Activated CD4-positive, alpha-beta T cell treated with anti-CD3 and anti-CD28 coated beads, Interleukin-2, Interleukin-6, amounts not matched to agents 100 ng/mL and 50 ng/mL, durations not matched to agents 16 hours and 8 hours (primary cell): ENCODE results near the gene DGAT2L6.

Experiments used
- DNase-seq: peaks from one replicate; pipeline ENCODE4 v3.0.0-alpha.2; 2020

The DGAT2L6 gene, protein sequence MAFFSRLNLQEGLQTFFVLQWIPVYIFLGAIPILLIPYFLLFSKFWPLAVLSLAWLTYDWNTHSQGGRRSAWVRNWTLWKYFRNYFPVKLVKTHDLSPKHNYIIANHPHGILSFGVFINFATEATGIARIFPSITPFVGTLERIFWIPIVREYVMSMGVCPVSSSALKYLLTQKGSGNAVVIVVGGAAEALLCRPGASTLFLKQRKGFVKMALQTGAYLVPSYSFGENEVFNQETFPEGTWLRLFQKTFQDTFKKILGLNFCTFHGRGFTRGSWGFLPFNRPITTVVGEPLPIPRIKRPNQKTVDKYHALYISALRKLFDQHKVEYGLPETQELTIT

DNA sequence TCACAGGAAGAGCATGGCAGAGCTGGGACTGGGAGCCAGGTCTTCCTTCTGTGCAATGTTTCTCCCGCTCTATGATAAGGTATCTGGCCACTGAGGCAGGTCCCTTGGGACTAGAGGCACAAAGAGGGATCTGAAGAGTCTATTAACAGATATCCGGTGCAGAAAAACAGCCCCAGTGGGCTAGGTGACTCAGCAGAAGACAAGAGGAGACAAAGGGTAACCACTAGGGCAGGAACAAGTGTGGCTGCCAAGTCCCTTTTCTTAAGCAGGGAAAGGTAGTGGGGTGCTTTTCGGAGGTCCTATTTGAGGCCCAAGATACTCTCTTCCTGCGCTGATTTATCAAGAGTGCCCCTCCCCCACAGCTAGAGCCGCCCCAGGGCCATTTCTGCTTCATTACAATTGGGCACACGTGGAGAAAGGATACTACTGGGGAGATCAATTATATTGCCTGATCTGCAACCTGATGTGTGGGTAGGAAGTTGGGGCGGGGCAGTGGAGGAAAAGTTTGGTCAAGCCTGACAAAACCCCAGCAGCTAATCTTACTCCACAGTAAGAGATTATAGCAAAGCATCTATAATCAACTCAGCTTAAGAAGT lies at the start of gene DGAT2L6:
DGAT2L6 (plus strand) TSS at position 546 of the 596 bp plus-strand sequence. CDS start 100 bp downstream, outside the sequence.
- peak; percentile 8 for DNase-seq

DNA sequence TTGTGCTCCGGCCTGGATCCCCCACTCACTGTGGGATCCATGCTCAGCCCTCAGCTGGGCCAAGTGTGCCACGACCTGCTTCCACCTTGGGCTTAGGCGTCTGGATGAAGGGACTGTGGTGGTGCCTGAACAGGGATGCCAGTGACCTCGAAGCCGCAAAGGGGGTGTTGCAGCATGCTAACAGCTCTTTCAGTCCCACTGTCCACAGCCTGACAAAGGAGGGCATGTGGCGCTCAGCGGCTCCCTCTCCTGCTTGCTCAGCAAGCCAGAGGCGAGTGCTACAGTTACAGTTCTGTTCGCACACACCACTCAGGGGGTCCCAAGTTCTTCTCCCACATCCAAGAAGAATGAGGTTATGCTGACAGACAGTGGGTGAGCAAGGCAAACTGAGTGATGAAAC lies 49.2 kb upstream of the DGAT2L6 start:
- DNase-seq, result no peak

DNA sequence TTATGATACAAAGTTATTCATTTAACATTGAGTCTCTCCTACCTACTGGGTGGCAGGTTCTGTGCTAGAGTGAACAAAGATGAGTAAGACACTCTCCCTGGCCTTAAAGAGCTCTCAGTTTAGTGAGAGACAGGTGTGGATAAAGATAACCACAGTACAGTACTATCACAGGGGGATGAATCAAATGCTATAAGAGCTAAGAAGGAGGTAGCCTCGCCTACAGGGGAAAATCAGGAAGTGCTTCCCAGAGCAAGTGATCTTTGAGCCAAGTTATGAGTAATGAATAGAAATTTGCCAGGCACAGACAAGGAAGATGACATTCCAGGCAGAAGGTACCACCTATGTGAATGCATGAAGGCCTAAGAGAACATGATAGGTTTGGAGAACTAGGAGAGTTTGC lies 47.5 kb upstream of the DGAT2L6 start:
- DNase-seq, result no peak

DNA sequence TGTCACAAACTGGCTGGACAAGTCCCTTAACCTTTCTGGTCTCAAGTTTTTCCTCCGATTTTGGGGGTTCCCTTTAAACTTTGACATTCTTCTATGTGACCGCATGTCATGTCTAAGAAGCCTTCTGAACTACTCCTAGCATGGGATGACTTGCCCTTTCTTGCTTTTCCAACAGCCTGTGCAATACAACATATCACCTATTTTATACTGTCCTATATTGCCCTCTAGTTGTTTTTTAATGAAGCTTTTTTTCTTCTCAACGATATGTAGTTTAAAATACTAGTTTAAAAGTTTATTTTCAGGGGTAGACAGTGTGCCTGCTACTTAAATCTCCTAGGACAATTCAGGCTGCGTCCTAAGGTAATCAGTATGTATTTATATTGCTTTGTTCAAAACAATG lies 45.1 kb upstream of the DGAT2L6 start:
- DNase-seq, result no peak

DNA sequence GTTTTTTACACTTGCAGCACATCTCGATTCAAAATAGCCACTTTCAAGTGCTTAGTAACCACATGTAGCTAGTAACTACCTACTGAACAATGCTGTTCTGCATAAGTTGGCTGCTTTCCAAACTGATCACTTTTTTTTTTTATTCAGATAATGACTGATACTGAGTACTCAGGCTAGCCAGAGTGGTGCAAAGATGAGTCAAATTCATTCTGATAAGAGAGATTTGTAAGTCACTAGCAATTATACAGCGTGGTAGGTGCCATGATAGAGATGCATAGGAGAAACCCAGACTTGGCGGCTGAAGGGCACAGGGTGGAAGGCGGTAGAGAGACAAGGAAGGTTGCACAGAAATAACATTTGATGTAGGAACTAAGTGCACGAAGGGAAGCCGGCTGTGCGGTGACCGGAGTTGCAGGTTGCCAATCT lies 44.4 kb upstream of the DGAT2L6 start:
- DNase-seq, result peak; percentile 49

DNA sequence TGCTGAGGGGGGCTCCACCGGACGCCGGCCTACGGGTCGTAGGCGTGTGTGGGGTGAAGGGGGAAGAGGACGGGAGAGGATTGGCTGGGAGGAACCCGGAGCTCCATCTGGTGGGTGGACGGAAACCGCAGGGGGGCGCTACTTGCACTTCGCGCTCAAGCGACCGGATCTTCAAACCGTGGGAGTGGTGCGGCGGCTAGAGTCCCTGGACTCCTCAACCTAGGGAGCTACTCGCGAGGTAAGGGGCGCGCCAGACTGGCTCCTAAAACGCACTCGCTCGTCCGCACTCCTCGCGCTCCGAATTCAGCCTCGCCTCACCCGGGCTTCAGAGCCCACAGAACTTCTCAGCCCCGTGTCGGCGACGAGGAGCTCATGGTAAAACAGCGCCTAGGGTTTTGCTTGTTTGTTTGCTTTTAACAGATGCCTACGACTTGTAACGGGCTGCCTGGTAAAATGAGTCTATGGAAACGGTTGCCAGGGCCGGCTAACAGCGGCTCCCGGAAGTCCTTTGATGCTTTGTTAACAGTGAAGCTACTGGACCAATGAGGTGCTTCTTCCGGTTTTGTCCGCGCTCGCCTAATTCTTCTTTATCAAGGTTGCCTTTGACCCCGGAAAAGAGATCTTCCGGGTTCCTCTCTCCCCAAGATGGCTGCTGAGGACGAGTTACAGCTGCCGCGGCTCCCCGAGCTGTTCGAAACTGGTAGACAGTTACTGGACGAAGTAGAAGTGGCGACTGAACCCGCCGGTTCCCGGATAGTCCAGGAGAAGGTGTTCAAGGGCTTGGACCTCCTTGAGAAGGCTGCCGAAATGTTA lies 43.8 kb upstream of the DGAT2L6 start, which contains the start of gene IGBP1:
IGBP1 (plus strand) TSS at position 145 of the 813 bp plus-strand sequence; CDS start at position 646, 501 bp downstream.
- peak; percentile 84 for DNase-seq

DNA sequence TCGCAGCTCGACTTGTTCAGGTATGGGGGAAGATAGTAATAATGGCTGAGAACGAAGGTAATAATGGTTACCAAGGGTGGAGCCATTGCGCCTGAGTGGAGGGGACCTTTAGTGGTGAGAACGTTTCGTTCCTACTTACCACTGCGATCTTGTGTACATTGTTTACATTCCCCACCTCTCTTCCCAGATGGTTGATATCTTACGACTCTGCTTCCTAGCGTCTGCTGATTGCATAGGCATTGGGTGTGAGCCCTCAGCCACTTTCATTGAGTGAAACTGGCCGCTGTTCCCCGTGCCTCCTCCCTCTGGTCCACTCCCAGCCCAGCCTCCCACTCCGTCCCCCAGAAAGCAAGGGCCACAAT lies 43.2 kb upstream of the DGAT2L6 start:
- no peak for DNase-seq

DNA sequence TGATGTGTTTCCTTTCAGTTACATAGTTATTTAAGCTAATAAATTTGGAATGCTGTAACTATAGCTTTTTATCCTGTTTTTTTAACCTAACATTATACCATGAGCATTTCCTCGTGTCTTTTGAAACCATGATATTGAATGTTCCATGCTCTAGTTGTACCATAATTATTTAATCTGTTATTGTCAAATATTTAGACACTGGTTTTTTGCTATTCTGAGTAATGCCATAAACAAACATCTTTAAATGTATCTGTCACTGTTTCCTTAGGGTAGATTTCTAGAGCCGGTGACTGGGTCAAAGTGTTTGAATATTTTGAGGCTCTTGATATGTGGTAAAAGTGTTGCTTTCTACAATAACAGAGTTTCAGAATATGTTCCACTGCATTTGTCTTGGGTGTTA lies 38.7 kb upstream of the DGAT2L6 start:
- DNase-seq, result no peak

DNA sequence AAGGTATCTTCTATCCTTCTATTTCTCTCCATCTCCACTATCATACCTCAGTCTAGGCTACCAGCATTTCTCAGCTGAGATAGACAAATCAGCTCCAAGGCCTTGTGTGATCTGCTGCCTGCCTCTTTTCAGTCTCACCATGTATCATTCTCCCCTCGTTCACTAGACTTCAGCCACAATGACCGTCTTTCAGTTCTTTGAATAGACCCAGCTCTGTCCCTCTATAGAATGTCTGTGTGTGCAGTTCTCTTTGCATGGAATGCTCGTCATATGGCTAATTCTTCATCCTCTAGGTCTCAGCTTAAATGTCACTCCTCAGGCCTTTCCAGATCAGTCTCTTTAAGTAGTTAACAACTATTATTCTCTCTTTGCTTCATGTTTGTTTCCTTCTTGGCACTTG lies 37.5 kb upstream of the DGAT2L6 start:
- DNase-seq, result no peak

DNA sequence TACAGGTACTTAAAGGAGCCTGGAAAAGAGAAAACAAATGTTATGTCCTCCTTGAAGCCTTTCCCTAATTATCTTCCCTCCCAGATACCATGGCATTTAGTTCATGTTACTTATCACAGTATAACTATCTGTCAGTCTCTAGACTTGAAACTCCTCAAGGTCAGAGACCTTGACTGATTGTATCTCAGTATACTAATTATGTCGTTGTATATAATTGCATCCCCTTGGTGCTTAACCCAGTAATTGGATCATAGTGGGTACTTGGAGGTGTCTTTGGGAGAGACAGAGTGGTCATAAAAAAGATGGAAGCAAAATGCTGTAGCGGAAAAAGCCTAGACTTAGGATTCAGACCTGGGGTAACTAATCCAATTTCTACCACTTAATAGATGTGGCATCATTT lies 35.9 kb upstream of the DGAT2L6 start:
- DNase-seq, result no peak

DNA sequence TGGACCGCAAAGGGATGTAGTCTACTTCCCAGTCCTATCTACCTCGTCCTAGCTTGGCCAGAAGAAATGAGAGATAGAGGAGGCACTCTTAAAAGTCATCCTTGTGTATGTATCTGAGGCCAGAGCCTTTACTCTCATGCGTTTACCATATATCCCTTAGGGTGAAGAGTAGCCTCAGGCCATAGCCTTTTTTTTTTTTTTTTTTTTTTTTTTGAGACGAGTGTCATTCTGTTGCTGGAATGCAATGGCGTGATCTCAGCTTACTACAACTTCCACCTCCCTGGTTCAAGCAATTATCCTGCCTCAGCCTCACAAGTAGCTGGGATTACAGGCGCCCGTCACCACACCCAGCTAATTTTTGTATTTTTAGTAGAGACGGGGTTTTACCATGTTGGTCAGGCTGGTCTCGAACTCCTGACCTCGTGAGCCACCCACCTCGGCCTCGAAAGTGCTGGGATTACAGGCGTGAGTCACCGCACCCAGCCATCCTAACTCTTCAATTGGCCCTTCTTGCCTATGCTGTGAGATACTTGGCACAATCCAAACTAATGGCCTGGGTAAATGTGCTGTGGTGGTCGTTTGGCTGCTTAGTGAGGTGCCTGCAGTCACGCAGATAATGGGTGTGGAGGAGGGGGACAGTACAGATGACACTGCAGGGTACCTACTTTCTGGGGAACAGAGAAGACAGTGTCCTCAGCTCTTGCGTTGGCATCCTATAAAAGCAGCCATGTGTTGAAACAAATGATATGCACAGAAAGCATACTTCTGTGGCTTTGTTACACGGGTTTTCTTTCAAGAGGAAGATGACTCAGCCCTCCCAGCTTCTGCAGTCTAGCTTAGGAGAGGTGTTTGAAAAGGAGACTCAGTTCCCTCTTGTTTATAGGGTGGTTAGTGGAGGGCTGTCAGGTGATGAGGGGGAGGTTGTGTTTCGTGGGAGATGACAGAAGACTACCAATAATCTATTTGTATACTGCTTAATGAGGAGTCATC lies 10.4 kb upstream of the DGAT2L6 start:
- no peak for DNase-seq

DNA sequence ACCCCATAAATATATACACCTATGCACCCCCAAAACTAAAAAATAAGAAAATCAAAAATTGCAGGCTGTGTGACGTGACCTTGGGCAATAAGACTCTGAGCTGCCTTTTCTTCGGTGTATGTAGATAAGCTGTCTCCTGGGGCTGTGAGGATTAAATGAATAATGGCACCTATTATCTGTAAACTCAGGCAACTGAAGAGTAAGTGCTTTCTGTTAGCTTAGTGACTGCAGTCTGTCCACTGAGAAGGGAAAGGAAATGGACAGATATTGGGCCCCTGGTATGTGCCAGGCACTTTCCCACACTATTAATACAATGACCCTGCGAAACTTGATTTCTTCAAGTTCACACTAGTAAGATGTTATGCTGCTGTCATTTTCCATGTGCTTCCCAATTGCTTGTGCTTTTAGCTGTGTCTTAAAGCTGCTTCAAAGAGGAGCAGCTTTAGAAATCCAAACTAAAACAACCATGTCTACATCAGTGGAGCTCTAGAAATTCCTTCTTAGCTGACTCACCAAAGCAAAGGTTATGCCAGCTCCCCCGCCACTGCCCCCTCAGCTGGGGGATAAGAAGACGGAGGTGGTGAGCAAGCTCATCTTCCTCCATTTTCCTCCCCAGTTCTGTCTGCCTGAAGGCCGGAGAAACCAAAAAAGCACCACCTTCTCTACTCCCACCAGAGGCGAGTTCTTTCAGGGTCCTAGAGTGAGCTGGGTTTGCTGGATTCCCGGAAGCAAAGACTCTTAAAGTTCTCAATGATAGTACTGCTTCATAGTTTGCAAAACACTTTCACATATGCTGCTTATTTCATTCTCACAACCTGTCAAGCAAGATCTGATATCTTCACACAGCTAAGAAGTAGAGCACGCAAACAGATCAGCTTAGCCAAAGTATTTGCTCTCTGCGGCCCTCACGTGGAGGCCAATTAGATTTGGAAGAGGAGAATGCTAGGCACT lies 8.8 kb upstream of the DGAT2L6 start:
- no peak for DNase-seq

DNA sequence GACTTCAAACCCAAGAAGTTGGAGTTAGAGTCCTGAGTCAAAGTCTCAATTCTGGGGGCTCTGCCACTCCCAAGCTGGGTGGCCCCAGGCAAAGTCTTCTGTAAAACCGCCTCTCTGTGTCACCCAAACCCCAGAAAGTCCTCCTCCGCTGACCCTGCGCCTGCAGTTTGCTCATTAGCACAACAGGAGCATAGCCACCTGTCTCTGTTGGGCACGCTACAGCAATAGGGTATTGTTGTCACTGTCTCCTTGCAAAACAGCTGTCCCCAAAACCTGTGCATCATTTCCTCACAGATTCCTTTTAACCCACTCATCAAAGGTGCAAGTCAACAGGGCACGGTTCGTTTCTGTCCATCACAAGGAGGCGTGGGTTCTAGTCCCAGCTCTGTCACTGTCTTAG lies 8.0 kb upstream of the DGAT2L6 start:
- no peak for DNase-seq

DNA sequence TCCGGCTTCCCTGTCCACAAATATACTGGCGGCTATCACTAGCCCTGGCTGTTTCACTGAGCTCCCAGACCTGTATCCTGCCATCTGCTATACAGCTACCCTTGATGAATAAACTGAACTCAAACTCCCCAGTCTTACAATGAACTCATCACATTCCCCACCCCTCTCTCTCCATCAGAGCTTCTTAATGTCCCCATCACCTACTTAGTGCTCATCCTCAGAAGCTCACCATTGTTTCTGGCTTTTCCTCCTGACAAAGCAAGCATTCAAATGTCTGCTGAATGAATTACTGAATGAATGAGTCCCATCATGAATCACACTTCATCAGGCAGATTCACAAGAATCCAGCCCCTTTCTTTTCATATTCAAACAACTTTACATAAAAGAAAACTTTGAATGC lies 5.7 kb upstream of the DGAT2L6 start:
- no peak for DNase-seq

DNA sequence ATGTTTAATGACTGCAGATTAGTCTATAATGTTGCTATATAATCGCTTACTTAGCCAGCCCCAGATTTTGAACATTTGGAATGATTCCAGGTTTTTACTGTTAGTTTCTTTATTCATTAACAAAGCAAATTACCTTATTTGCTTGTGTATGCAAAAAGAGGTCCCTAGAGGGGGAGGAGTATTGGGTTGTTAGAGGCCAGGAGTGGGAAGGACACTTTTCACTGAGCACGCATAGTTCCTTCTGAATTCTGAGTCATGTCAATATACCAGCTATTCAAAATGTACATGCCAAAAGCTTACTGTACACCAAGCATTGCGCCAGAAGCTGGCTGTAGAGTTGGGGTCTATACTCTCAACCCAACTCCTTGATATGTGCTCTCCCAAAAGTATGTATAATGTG lies 5.1 kb upstream of the DGAT2L6 start:
- DNase-seq, result no peak

DNA sequence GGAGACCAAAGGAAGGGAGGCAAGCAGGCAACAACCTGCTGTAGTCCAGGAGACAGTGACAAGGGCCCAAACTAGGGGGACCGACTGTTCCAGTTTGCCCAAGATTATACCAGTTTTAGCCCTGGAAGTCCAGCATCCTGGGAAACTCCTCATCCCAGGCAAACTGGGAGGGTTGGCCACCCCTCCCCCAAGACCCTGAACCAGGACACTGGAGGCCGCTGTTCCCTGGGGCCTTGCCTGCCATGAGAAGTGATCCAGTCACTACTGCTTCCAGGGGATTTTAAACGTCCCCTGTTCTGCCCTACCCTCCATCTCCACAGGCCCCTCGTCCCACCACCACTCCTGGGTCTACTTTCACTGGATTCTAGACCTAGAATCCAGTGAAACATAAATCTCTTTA lies 4.3 kb upstream of the DGAT2L6 start:
- no peak for DNase-seq

DNA sequence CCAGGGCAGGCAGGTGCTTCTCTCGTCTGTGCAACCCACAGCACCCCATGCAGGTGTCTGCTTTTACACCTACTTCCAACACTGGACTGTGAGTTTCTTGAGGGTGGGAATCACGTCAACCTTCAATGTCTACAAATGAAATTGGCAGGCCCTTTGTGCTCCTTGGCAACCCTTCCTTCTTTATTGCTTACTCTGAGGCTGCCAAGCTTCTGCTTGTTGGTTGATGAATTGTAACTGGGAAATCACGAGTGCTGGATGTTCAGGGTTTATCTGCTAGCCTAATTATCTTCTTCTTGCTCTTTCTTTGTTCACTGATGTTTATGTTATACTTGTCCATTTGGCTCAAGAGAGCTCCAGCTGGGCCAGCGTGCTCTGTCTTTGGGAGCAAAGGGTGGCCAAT lies 2.5 kb upstream of the DGAT2L6 start:
- no peak for DNase-seq

DNA sequence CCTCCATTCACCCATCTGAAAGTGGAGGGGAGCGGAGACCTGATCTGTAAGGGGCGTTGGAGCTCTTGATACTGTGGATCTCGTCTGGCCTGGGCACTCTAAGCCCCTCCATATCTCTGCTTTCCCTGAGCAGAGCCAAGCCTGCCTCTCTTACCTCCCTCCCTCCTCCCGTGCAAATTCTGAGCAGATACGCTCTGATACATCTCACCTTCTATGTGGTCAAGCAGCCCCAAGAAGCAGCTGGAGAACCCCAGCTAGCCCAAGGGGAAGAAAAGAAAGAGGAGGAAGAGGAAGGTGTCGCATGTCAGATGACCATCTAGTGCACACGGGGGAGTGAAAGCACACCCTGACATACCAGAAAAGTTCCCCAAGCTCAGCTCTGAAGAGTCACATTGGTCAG lies 1.9 kb upstream of the DGAT2L6 start:
- no peak for DNase-seq

DNA sequence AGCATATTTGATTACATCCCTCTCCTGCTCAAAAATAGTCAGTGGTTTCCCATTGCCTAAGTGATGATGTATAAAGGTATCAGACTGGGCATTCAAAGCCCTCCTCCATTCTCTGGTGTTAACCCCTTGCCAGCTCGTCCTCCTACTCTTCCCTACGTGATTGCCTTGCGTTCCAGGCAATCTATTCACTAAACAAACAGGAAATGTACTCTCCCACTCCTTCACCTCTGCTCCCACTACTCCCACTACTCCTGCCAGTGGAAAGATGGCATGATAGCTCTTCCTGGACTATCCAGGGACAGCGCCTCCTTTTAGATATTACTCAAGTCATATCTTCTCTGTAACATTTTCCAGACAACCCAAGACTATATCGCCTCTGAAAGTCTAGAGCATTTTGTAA lies 5.8 kb downstream of the DGAT2L6 start:
- DNase-seq, result no peak

DNA sequence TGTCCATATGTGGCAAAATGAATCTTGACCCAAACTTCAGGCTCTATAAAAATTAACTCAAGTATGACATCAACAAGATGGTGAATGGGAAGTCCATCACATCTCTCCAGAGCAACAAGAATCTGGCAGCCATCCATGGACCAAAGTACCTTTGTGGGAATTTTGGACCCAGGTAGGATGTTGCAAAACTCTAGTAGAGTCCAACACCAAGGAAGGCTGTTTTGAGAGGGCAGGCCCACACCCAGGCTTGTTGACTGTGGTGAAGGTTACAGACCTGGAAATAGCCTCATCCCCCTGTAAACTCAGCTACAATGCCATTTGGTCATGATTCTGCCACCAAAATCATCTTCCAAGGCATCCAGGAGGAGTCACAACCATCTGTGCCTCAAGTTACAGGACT lies 12.9 kb downstream of the DGAT2L6 start:
- DNase-seq, result no peak

DNA sequence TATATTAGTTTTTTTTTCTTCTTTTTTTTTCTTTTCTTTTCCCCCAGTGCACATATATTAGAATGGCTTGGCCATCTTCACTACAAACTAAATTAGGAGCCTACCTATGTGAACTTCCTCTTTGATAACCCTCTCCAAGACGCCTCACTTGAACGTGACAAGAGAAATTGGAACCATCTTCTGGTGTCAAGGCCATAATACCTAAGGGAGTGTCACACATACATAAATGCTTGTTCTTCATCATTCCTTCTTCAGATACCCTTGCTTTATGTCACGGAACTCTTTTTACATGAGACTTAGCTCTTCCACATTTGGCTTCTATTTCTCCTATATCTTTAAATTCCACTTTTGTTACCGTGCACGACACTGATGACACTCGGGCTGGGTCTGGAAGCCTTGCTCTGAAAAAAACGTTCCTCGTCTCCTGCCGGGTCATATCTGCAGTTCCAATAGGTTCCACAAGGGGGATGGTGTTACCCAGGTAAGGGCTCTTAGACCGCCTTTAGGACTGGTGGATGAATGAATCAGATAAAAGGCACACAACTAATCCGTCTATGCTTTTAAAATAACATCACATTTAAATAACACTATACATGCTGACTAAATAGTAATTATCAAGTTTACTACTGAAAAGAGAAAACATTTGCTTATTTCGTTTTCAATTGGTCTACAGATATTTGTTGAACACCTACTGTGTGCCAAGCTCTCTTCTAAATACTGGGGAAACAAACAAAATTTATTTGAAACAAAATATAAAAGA lies 19.9 kb downstream of the DGAT2L6 start:
- DNase-seq, result peak; percentile 82
